LNCAP (cell line): ENCODE results near the gene RMDN3.

Source experiments
- TF ChIP-seq, protein P1 (sequence below): fragments of 450-650 bp; IDR thresholded peaks from 2 replicates; pipeline ENCODE4 v1.5.1; 2017; ENCODE audit warnings: mild to moderate bottlenecking

The RMDN3 gene

DNA sequence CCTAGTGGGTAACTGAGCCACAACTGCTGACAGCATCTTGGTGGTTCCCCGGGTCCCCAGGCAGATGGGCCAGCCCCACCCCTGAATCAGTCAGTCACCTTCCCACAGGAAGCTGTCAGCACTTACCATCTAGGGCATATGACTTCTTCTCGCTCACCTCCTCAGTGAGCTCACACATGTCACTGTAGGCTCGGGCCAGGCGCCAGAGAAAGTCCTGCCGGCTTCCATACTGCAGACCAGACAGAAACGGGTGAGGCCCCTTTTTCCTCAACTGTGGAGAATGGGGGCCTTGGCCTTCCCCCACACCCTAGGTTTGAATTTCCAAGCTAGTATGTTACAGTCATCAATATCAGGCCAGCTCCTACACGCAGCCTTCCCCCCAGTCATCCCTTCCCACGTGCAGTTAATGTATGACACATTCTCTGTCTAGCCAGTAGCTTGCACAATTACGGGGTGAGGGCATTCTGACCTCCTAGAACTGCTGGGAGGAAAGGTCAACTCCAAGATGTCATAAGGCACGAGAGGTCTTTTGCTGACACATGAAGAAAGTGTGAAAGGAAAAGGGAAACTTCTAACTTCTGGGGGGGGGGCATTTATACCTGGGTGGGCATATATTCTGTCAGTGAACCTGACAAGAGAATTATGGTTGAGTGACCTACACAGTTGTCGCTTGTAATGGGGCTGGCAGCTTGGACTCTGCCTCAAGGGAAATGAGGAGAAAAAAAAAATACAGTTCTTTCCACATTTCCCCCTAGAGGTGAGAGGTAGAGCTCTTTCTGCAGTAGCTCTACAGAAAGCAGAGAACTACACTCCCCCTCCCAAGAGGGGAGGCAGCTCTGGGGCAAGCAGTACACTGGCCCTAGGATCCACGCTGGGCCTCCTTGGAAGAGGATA lies 10.9 kb downstream of the RMDN3 start:
- TF ChIP-seq, protein P1, sequence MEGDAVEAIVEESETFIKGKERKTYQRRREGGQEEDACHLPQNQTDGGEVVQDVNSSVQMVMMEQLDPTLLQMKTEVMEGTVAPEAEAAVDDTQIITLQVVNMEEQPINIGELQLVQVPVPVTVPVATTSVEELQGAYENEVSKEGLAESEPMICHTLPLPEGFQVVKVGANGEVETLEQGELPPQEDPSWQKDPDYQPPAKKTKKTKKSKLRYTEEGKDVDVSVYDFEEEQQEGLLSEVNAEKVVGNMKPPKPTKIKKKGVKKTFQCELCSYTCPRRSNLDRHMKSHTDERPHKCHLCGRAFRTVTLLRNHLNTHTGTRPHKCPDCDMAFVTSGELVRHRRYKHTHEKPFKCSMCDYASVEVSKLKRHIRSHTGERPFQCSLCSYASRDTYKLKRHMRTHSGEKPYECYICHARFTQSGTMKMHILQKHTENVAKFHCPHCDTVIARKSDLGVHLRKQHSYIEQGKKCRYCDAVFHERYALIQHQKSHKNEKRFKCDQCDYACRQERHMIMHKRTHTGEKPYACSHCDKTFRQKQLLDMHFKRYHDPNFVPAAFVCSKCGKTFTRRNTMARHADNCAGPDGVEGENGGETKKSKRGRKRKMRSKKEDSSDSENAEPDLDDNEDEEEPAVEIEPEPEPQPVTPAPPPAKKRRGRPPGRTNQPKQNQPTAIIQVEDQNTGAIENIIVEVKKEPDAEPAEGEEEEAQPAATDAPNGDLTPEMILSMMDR = no peak

DNA sequence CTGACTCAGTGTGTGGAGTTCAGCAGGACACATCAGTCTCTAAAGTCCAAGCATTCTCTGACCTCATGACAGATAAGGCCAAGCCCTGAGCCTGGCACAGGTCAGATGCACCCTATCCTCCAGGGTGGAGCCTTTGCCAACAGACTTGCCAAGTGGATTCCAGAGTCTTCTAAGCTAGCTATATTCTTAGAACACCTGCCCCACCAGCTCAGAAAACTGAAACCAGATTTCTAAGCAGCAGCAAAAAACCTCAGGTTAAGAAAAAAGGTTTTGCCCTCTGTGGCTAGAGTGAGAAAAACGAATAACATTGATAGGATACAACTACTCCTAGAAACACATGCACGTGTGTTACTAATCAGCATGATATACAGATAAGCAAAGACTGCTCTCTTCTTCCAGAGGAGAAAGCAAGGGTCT lies 11.6 kb downstream of the RMDN3 start:
- TF ChIP-seq, protein P1 = no peak

DNA sequence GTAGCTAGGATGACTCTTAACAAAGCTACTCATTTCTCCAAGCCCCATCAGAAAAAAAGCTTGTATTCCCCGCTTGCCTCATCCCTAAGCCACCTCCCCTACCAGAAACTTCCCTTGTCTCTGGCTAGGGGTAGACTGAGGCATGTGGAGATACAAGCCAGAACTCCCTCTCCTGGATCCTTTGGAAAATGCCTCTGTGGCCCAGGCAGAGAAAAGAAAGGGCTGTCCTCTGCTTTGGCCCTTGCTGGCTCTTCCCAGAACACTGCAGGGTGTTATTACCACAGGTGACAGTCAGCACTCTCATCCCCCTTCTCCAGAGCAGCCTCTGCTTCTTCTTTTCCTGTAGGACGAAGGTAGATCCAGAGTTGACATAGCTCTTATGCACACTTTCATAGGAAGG lies 15.2 kb downstream of the RMDN3 start:
- TF ChIP-seq, protein P1 = no peak; the same call in 1 of the 2 replicates

DNA sequence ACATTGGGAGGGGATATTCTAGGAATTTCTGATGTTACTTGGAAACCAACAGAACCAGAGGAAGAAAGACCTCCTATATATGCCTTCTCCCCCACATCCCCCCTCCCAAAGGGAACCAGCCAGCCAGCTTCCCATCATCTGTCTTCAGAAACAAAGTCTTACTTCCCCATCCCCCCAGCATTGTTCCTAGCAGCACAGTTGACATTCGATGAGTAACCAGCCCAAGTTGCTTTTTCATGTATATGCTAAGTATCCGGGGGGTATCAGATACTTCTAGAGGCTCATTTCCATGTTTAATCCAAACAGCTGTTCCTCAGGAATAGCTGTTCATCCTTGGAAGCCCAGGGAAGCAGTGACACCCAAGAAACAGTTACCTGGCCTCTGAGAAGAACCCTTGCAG lies 16.0 kb downstream of the RMDN3 start:
- TF ChIP-seq, protein P1 = no peak

DNA sequence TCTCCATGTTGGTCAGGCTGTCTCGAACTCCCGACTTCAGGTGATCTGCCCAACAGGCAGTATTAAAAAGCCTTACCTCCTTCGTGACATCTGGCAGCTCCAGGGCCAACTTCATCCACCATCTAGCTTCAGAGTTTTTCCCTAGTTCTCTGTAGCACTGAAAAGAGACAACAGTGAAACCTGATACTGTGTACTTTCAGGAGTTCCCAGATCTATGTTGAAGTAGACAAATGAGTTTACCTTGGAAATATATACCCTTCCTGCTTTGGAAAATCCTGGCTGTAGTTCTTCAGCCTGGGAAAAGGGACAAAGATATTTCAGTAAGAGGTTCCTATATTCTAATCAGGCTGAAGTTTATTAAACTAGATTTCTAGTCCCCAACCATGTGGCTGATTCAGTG lies 18.0 kb downstream of the RMDN3 start:
- TF ChIP-seq, protein P1 = no peak

DNA sequence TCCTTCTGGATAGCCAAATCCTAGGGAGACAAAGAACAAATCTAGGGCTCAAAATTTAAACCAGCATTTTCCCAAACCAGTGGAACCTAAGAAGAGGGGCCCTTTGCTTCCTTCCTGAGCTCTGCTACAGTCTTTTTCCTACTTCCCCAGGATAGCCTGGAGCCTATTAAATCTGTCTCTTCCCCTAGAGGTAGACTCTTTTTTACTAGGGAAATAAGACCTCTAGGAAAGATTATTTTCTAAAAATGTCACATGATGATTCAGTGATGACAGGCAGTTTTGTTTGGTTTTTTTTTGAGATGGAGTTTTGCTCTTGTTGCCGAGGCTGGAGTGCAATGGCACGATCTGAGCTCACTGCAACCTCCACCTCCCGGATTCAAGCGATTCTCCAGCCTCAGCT lies 18.5 kb downstream of the RMDN3 start:
- TF ChIP-seq, protein P1 = no peak

DNA sequence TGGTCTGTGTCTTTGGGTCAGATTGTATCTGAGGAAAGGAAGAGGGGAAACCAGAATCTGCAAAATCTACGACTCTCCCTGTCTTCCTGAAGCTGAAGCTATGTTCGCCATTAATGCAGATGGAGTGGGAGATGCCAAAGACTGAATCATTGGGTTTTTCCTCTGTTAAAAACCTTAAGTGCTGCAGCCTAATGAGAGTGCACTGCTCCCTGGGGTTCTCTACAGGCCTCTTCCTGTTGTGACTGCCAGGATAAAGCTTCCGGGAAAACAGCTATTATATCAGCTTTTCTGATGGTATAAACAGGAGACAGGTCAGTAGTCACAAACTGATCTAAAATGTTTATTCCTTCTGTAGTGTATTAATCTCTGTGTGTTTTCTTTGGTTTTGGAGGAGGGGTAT lies 24.0 kb downstream of the RMDN3 start:
- TF ChIP-seq, protein P1 = no peak
